HepG2 (cell line): ENCODE data around the gene FNDC10. TPM values are rescaled to one million over a fixed set of nuclear protein-coding genes. Genes with fewer than 3 reads are reported as not detected.

Experiments used
- ARNT2 ChIP-seq: sonication (generic); formaldehyde crosslinking; IDR thresholded peaks from 2 replicates; pipeline ENCODE4 v1.8.0; 2022; ENCODE audit warnings: mild to moderate bottlenecking, low read depth, missing genetic modification reagents, moderate library complexity
- MXD4 ChIP-seq: IDR thresholded peaks from 2 replicates; pipeline ENCODE4 v1.6.1; 2016; ENCODE audit warnings: mild to moderate bottlenecking, missing biosample characterization, missing genetic modification reagents
- NFYC ChIP-seq: IDR thresholded peaks from 2 replicates; pipeline ENCODE4 v1.6.1; 2016; ENCODE audit warnings: missing genetic modification reagents, missing compliant biosample characterization
- NONO ChIP-seq, 2 experiments: fragments of 450-650 bp in 1 of 2; sonication (generic) in 1 of 2; formaldehyde crosslinking in 1 of 2; IDR thresholded peaks in 1 of 2; conservative IDR thresholded peaks in 1 of 2; 2 replicates each; pipeline versions ENCODE4 v1.6.1 to v1.8.0; 2017 to 2022; ENCODE audit warnings: mild to moderate bottlenecking in 1 of 2, missing genetic modification reagents in 1 of 2, moderate library complexity in 1 of 2
- RBM39 ChIP-seq: fragments of 200-400 bp; formaldehyde crosslinking; IDR thresholded peaks from one replicate; pipeline ENCODE4 v1.6.1; 2018; ENCODE audit warnings: antibody characterized with exemption, mild to moderate bottlenecking, low read depth, low read length; ENCODE audit not compliant: poor library complexity, severe bottlenecking
- TOPORS ChIP-seq: sonication (generic); formaldehyde crosslinking; IDR thresholded peaks from 2 replicates; pipeline ENCODE4 v1.8.0; 2023; ENCODE audit warnings: mild to moderate bottlenecking, missing genetic modification reagents
- ZNF329 ChIP-seq: sonication (generic); formaldehyde crosslinking; IDR thresholded peaks from 2 replicates; pipeline ENCODE4 v1.9.0; 2021; ENCODE audit warnings: low read depth, mild to moderate bottlenecking, missing genetic modification reagents
- polyA plus RNA-seq, 8 experiments: library from polyadenylated mRNA; depleted of rRNA in 3 of 8; stranded (reverse) in 7 of 8; unstranded in 1 of 8; fragments of >200 nt; fragmentation: Illumina TruSeq in 4 of 8; extraction: Trizol in 4 of 8; gene quantifications; 2 replicates each; pipeline versions ENCODE4 v1.2.1 to v1.2.3, GENCODE V29; 2011 to 2016; ENCODE audit warnings: low read depth in 4 of 8, missing spikeins in 1 of 8, mixed read lengths in 1 of 8; ENCODE audit not compliant: insufficient read depth in 1 of 8
- total RNA-seq, 5 experiments: library from RNA; depleted of rRNA; stranded (reverse); fragments of >200 nt; fragmentation: Illumina TruSeq; extraction: Trizol; gene quantifications; 2 replicates each; pipeline ENCODE4 v1.2.3, GENCODE V29; 2016; ENCODE audit warnings: low read depth in 1 of 5
- TF ChIP-seq, protein P1 (sequence below): sonication (generic); formaldehyde crosslinking; conservative IDR thresholded peaks from 2 replicates; pipeline ENCODE4 v1.4.0; 2020; ENCODE audit warnings: missing genetic modification reagents
- TF ChIP-seq, protein P2 (sequence below): IDR thresholded peaks from 2 replicates; pipeline ENCODE4 v1.6.1; 2016; ENCODE audit warnings: missing compliant biosample characterization, missing genetic modification reagents, borderline replicate concordance
- TF ChIP-seq, protein P3 (sequence below): sonication (generic); formaldehyde crosslinking; IDR thresholded peaks from 2 replicates; pipeline ENCODE4 v1.4.0; 2020; ENCODE audit warnings: mild to moderate bottlenecking, missing genetic modification reagents, borderline replicate concordance

FNDC10 gene
- total and polyA plus RNA-seq, 2 of the 13 experiments (the other 11 are each of a cell fraction or from before 2014, with no cell fraction given): 2.2 to 2.5 TPM

DNA sequence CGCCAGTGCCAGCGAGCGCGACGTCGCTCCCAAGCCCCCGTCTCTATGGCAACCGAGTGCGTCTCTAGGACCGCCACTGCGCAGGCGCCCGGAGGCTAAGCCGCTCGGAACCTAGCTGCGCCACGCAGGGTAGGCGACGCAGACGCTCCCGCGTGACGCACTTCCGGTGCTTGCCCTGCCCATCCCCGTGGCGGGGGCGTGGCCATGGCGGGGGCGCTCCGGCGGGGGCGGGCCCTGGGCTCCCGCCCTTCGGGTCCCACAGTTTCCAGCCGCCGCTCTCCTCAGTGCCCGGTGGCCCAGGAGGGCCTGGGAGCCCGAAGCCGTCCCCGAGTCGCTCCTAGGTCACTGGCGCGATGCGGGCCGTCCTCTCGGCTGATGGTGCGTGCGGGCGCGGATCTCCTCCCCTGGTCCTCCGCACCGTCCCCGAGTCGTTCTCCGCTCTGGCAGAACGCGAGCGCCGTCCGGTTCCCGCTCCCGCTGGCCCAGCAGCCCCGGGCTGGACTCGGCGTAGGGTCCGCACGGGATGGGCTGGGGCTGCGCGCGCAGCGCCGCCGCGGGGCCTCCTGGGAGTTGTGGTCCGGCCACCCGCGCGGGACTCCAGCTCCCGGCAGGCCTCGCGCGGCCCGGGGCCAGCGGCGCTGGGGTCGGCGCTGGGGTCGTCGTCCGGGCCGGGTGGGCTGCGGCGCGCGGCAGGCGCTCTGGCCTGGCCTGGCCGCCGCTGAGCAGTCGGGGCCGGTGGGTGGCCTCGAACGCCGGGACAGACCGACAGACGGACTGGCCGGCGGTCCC is 15.5 kb upstream of the FNDC10 start, which contains the start of gene MIB2 (continued):
- TF ChIP-seq, protein P1, sequence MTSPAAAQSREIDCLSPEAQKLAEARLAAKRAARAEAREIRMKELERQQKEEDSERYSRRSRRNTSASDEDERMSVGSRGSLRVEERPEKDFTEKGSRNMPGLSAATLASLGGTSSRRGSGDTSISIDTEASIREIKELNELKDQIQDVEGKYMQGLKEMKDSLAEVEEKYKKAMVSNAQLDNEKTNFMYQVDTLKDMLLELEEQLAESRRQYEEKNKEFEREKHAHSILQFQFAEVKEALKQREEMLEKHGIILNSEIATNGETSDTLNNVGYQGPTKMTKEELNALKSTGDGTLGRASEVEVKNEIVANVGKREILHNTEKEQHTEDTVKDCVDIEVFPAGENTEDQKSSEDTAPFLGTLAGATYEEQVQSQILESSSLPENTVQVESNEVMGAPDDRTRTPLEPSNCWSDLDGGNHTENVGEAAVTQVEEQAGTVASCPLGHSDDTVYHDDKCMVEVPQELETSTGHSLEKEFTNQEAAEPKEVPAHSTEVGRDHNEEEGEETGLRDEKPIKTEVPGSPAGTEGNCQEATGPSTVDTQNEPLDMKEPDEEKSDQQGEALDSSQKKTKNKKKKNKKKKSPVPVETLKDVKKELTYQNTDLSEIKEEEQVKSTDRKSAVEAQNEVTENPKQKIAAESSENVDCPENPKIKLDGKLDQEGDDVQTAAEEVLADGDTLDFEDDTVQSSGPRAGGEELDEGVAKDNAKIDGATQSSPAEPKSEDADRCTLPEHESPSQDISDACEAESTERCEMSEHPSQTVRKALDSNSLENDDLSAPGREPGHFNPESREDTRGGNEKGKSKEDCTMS (CRISPR knock-in tag): no peak
- no peak for TF ChIP-seq RBM39
- TF ChIP-seq ARNT2 (CRISPR knock-in tag): peak; percentile 91
- TF ChIP-seq, protein P2, sequence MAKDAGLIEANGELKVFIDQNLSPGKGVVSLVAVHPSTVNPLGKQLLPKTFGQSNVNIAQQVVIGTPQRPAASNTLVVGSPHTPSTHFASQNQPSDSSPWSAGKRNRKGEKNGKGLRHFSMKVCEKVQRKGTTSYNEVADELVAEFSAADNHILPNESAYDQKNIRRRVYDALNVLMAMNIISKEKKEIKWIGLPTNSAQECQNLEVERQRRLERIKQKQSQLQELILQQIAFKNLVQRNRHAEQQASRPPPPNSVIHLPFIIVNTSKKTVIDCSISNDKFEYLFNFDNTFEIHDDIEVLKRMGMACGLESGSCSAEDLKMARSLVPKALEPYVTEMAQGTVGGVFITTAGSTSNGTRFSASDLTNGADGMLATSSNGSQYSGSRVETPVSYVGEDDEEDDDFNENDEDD: peak; percentile 39; the same call in 1 of the 2 replicates
- TF ChIP-seq ZNF329: 0 out of 2 replicates have a peak, but pooled peaks have one; percentile 45
- TF ChIP-seq MXD4: peak; percentile 75; the same call in 1 of the 2 replicates
- TF ChIP-seq NONO (IDR thresholded peaks at IDR 0.05): no peak
- peak; percentile 89 for TF ChIP-seq NONO (CRISPR knock-in tag; conservative IDR thresholded peaks at IDR 0.05)
- TF ChIP-seq TOPORS (CRISPR knock-in tag): 0 out of 2 replicates have a peak, but pooled peaks have one; percentile 28
- TF ChIP-seq, protein P3, sequence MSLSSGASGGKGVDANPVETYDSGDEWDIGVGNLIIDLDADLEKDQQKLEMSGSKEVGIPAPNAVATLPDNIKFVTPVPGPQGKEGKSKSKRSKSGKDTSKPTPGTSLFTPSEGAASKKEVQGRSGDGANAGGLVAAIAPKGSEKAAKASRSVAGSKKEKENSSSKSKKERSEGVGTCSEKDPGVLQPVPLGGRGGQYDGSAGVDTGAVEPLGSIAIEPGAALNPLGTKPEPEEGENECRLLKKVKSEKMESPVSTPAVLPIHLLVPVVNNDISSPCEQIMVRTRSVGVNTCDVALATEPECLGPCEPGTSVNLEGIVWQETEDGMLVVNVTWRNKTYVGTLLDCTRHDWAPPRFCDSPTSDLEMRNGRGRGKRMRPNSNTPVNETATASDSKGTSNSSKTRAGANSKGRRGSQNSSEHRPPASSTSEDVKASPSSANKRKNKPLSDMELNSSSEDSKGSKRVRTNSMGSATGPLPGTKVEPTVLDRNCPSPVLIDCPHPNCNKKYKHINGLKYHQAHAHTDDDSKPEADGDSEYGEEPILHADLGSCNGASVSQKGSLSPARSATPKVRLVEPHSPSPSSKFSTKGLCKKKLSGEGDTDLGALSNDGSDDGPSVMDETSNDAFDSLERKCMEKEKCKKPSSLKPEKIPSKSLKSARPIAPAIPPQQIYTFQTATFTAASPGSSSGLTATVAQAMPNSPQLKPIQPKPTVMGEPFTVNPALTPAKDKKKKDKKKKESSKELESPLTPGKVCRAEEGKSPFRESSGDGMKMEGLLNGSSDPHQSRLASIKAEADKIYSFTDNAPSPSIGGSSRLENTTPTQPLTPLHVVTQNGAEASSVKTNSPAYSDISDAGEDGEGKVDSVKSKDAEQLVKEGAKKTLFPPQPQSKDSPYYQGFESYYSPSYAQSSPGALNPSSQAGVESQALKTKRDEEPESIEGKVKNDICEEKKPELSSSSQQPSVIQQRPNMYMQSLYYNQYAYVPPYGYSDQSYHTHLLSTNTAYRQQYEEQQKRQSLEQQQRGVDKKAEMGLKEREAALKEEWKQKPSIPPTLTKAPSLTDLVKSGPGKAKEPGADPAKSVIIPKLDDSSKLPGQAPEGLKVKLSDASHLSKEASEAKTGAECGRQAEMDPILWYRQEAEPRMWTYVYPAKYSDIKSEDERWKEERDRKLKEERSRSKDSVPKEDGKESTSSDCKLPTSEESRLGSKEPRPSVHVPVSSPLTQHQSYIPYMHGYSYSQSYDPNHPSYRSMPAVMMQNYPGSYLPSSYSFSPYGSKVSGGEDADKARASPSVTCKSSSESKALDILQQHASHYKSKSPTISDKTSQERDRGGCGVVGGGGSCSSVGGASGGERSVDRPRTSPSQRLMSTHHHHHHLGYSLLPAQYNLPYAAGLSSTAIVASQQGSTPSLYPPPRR (CRISPR knock-in tag): peak; percentile 63; the same call in 1 of the 2 replicates
- TF ChIP-seq NFYC (CRISPR knock-in tag): no peak
